Stimulated activated CD4-positive, alpha-beta T cell treated with anti-CD3 and anti-CD28 coated beads, TNF-alpha, amount 100 ng/mL, for 1 hour (primary cell): ENCODE data around the gene TRPV3.
"Not testable (repeated sequence)": the region's sequence is repeated elsewhere in the genome, so short reads cannot be mapped to it uniquely, and the experiment has no call there.

Experiments
- DNase-seq, 3 donors: peaks; one replicate each; pipeline ENCODE4 v3.0.0-alpha.2; 2020; ENCODE audit warnings: low read depth in 3 of 3, low spot score in 1 of 3

Gene TRPV3

GRCh38 chr17:3475812-3476610 is 81.6 kb downstream of the TRPV3 start, which contains the start of gene ASPA:
ASPA (plus strand) TSS chr17:3475997; CDS start chr17:3476160, 163 bp downstream.
- no peak for DNase-seq

GRCh38 chr17:3475251-3475685 is 82.3 kb downstream of the TRPV3 start:
- no peak for DNase-seq

GRCh38 chr17:3474212-3474611 is 83.4 kb downstream of the TRPV3 start:
- no peak for DNase-seq

DNA sequence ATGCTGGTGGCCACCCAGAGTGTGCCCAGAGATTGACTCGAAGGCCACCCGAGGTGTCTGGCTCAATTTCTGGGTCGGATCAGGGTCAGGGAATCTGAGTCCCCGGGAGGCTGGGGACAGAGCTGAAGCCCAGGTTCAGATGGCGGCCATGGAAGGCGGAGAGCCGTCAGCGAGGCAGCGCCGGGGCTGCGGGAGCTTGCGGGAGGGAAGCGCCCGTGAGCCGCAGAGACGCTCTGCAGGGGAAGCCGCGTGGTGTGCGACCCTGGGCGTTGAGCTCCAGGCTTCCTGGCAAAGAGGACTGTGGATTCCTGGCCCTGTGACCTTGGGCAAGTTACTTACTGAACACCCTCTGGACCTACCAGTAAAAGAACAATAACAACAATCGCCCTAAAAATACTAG is 85.5 kb downstream of the TRPV3 start:
- no peak for DNase-seq

DNA sequence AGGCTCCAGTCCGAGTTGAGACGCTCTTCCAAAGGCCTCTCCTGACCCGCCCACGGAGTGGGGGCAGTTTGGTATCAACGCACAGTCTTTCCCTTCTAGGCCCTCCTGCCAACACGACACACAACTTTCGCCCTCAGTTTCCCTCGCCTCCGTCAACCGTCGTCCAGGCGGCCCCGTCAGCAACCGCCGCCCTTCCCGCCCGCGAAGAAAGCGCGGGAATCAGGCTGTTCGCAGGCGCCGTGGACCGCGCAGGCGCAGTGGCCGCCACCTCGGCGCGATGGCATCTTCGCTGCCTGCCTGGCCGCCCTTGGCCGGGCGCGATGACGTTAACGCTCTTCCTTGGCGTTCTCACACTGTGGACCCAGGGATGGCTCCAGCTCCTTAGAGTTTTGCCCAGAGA is 86.0 kb downstream of the TRPV3 start, which contains the start of gene SPATA22:
Gene SPATA22, minus strand, starts transcription at position 221 of the 400 bp plus-strand sequence. CDS start 2,494 bp downstream, outside the sequence.
- DNase-seq = no peak

GRCh38 chr17:3469529-3469928 is 88.1 kb downstream of the TRPV3 start:
- no peak for DNase-seq

DNA sequence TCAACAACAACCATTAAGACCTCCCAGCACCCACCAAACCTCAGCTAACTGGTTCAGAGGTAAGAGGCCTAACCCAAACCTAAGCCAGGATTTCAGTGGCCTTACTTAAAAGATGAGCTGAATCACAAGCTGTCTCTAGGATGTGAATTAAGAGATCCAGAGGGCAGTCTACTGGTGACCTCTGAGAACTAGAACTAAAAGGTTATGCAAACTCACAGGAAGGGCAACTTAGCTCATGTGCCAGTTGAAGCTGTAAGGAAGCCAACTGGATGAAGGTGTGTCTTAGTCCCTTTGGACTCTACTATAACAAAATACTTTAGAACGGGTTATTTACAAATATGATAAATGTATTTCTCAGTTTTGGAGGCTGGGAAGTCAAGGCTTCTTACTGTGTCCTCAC is 91.3 kb downstream of the TRPV3 start:
- not testable (repeated sequence) for DNase-seq
